Measurements from ENCODE around the gene COA3. TPM values are rescaled to one million over a fixed set of nuclear protein-coding genes. Genes with fewer than 3 reads are reported as not detected.

COA3 gene, protein sequence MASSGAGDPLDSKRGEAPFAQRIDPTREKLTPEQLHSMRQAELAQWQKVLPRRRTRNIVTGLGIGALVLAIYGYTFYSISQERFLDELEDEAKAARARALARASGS
- total RNA-seq = 10 to 100 TPM; 37.0 to 38.5 TPM

GRCh38 chr17:42798383-42799380 lies at the start of gene COA3, which contains the start of gene CNTD1:
Gene COA3, minus strand, starts transcription at chr17:42798704. Its CDS starts 23 bp downstream, at chr17:42798681.
Gene CNTD1, plus strand, starts transcription at chr17:42798861. Its CDS starts 207 bp downstream, at chr17:42799068.
- Mint-ChIP-seq H3K27me3 (no peaks in the 10 kb centered on the region), H3K4me1 (peaks cover 10% of the 10 kb centered on the region), H3K9me3 (peaks cover 2% of the 10 kb centered on the region), H3K27ac (peak within 1 kb of the TSS; percentile 73), H3K36me3 (peaks cover 3% of the 10 kb centered on the region), H3K4me3 (peak within 1 kb of the TSS; percentile 88)
- DNase-seq = peak; percentile 85
- peak; percentile 98 for ATAC-seq (ENCODE audit: low read depth)
- POLR2A ChIA-PET = interaction anchor here (0.6 to 3.0 kb wide), 8 partner anchors 11 to 517 kb away, joined by 3 to 19 read pairs (median 4); partner anchors contain the start of genes BECN1, PSME3 and VPS25

GRCh38 chr17:42848093-42848492 lies 49.6 kb upstream of the COA3 start:
- Mint-ChIP-seq H3K9me3 (no peaks in the 10 kb centered on the region), H3K4me1 (peaks cover 9% of the 10 kb centered on the region), H3K27ac (no peak overlapping the region), H3K36me3 (no peaks in the 10 kb centered on the region), H3K27me3 (no peaks in the 10 kb centered on the region), H3K4me3 (no peak overlapping the region)
- ATAC-seq (ENCODE audit: low read depth) (no peak), DNase-seq (no peak)
- POLR2A ChIA-PET = no interaction called here

- DNase-seq (no peak), ATAC-seq (ENCODE audit: low read depth) (no peak)
- Mint-ChIP-seq H3K36me3 (no peaks in the 10 kb centered on the region), H3K4me1 (peaks cover 9% of the 10 kb centered on the region), H3K9me3 (no peaks in the 10 kb centered on the region), H3K27ac (no peak overlapping the region), H3K27me3 (no peaks in the 10 kb centered on the region), H3K4me3 (no peak overlapping the region)
- POLR2A ChIA-PET = no interaction called here
Measured at GRCh38 chr17:42846594-42847280, 48.2 kb upstream of the COA3 start.

GRCh38 chr17:42845918-42846593 lies 47.6 kb upstream of the COA3 start:
- ATAC-seq (ENCODE audit: low read depth) = no peak
- H3K4me1 Mint-ChIP-seq = peaks cover 9% of the 10 kb centered on the region
- H3K27me3 Mint-ChIP-seq = no peaks in the 10 kb centered on the region
- no peak for DNase-seq
- no peaks in the 10 kb centered on the region for H3K36me3 Mint-ChIP-seq
- H3K4me3 Mint-ChIP-seq = no peak overlapping the region
- H3K27ac Mint-ChIP-seq = peak overlapping the region; percentile 76
- H3K9me3 Mint-ChIP-seq = no peaks in the 10 kb centered on the region
- POLR2A ChIA-PET = interaction anchor here (1.5 kb wide), 1 partner anchor 13 kb away, joined by 6 read pairs; the partner anchor contains the start of gene PSME3

GRCh38 chr17:42845556-42845917 lies 47.0 kb upstream of the COA3 start:
- Mint-ChIP-seq H3K4me1 (peaks cover 9% of the 10 kb centered on the region), H3K27ac (no peak overlapping the region), H3K9me3 (no peaks in the 10 kb centered on the region), H3K27me3 (no peaks in the 10 kb centered on the region), H3K36me3 (no peaks in the 10 kb centered on the region), H3K4me3 (no peak overlapping the region)
- ATAC-seq (ENCODE audit: low read depth) = no peak
- DNase-seq = no peak
- POLR2A ChIA-PET = interaction anchor here (1.5 kb wide), 1 partner anchor 12 kb away, joined by 6 read pairs; the partner anchor contains the start of gene PSME3

- H3K36me3 Mint-ChIP-seq = no peaks in the 10 kb centered on the region
- no peak overlapping the region for H3K4me3 Mint-ChIP-seq
- H3K27me3 Mint-ChIP-seq = no peaks in the 10 kb centered on the region
- no peaks in the 10 kb centered on the region for H3K9me3 Mint-ChIP-seq
- no peak overlapping the region for H3K27ac Mint-ChIP-seq
- DNase-seq (no peak), ATAC-seq (ENCODE audit: low read depth) (no peak)
- H3K4me1 Mint-ChIP-seq = peaks cover 9% of the 10 kb centered on the region
- POLR2A ChIA-PET = interaction anchor here (1.4 to 1.5 kb wide), 2 partner anchors 12 to 153 kb away, joined by 3 to 6 read pairs; partner anchors contain the start of genes PSME3 and RPL27
Measured at GRCh38 chr17:42844761-42845555, 46.5 kb upstream of the COA3 start.

DNA sequence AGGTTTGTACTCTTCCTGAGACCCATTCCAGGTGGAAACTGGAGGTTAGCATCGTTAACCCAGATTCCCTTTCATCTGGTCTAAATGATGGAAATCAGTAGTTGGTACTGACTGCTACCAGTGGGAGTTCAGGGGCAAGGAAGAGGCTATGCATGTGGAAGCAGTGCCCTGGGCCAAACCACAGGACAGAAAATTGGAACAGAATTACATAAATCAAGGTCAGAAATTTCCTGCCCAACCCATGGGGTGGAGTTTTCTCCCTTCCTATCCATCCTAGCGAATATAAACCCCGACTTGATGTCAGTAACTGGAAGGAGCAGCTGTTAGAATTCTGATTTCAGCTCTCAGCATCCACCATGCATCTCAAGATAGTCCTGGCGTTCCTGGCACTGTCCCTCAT lies 45.8 kb upstream of the COA3 start, which contains the start of gene AOC2:
Gene AOC2 (plus strand): TSS at position 310 of the 400 bp plus-strand sequence. CDS start 47 bp downstream, at position 357.
- POLR2A ChIA-PET = interaction anchor here (1.4 kb wide), 1 partner anchor 154 kb away, joined by 3 read pairs; the partner anchor contains the start of gene RPL27
- DNase-seq = no peak
- no peaks in the 10 kb centered on the region for H3K27me3 Mint-ChIP-seq
- no peaks in the 10 kb centered on the region for H3K9me3 Mint-ChIP-seq
- H3K4me3 Mint-ChIP-seq = no peak within 1 kb of the TSS
- no peak for ATAC-seq (ENCODE audit: low read depth)
- H3K27ac Mint-ChIP-seq = no peak within 1 kb of the TSS
- H3K4me1 Mint-ChIP-seq = peaks cover 9% of the 10 kb centered on the region
- H3K36me3 Mint-ChIP-seq = no peaks in the 10 kb centered on the region

DNA sequence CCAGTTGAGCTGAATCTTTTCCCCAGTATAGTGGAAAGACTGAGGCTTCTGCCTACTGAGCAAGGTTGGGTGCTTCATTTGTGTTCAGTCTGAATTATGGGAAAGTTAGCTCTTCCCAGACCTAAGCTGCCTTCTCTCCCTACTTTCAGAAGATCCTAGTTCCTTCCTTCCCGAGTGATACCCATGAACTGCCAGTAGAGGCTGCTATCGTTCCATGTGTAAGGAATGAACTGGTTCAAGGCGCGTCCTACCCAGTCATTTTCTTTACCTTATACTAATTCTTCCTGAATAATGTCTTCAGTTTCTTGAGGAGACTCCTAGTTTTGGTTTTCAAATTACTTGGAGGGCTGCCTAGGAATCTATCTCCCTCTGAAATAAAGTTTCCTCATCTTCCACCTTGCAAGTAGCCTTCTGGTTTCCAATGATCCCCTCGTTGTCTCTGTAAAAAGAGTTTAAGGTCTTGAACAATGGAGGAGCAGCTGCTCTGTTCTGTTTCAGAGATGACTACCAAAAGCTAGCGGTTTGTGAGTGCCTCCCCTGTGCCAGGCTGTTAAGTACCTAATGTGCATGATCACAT lies 44.9 kb upstream of the COA3 start:
- Mint-ChIP-seq H3K4me1 (peaks cover 9% of the 10 kb centered on the region), H3K27me3 (no peaks in the 10 kb centered on the region), H3K36me3 (peaks cover 6% of the 10 kb centered on the region), H3K9me3 (no peaks in the 10 kb centered on the region), H3K4me3 (no peak overlapping the region), H3K27ac (no peak overlapping the region)
- ATAC-seq (ENCODE audit: low read depth) (no peak), DNase-seq (no peak)
- POLR2A ChIA-PET = interaction anchor here (0.5 to 1.4 kb wide), 3 partner anchors 19 to 155 kb away, joined by 3 to 6 read pairs (median 3); partner anchors contain the start of genes BECN1 and RPL27

DNA sequence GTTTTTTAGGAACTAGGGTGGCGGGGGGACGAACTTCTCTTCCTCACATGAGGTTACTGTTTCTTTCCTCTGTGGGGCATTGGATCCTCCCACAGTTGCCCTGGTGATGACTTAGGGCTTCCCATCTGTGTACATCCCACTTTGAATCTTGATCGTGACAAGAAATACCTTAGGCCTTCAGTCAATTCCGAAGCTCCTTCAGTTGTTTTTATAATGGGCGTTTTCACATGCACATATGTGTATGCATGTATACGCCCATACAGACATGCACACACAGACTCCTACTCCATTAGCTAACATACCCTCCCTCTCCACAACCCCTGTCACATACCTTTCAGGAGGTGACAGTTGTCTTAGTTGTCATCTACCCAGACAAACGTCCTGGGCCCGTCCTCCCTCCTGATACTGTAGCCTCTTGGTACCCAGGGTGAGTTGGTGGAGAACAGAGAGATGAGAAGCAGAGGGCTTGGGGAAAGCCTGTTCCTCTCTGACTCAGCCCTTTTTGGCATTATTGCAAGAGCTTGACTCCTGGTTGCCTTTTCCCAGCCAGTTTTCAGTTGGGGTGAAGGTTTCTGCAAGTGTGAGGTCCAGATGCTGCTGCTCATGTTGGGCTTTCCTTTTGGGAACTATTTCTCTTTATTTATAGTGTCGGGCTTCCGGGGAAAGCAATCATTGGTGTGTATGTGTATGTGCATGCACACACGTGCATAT lies 43.6 kb upstream of the COA3 start:
- Mint-ChIP-seq H3K27me3 (no peaks in the 10 kb centered on the region), H3K4me1 (peaks cover 12% of the 10 kb centered on the region), H3K36me3 (peaks cover 11% of the 10 kb centered on the region), H3K9me3 (no peaks in the 10 kb centered on the region), H3K4me3 (no peak overlapping the region), H3K27ac (no peak overlapping the region)
- ATAC-seq (ENCODE audit: low read depth) (no peak), DNase-seq (no peak)
- POLR2A ChIA-PET = interaction anchor here (0.5 to 1.0 kb wide), 2 partner anchors 18 to 139 kb away, joined by 3 read pairs; partner anchors contain the start of gene BECN1

GRCh38 chr17:42835732-42836131 lies 37.2 kb upstream of the COA3 start:
- Mint-ChIP-seq H3K36me3 (peaks cover 30% of the 10 kb centered on the region), H3K27me3 (no peaks in the 10 kb centered on the region), H3K4me3 (no peak overlapping the region), H3K27ac (no peak overlapping the region), H3K4me1 (peaks cover 19% of the 10 kb centered on the region), H3K9me3 (no peaks in the 10 kb centered on the region)
- ATAC-seq (ENCODE audit: low read depth) (no peak), DNase-seq (no peak)
- POLR2A ChIA-PET = no interaction called here

GRCh38 chr17:42833767-42834422 lies 35.4 kb upstream of the COA3 start:
- peak overlapping the region; percentile 92 for H3K4me3 Mint-ChIP-seq
- peaks cover 28% of the 10 kb centered on the region for H3K36me3 Mint-ChIP-seq
- H3K27me3 Mint-ChIP-seq = no peaks in the 10 kb centered on the region
- ATAC-seq (ENCODE audit: low read depth) (no peak), DNase-seq (no peak)
- peak overlapping the region; percentile 97 for H3K27ac Mint-ChIP-seq
- peaks cover 19% of the 10 kb centered on the region for H3K4me1 Mint-ChIP-seq
- POLR2A ChIA-PET = interaction anchor here (0.6 to 2.8 kb wide), 7 partner anchors 10 to 164 kb away, joined by 3 to 44 read pairs (median 4); partner anchors contain the start of genes AARSD1, BECN1, CNTD1 and COA3
- H3K9me3 Mint-ChIP-seq = no peaks in the 10 kb centered on the region

Data from activated naive CD8-positive, alpha-beta T cell treated with anti-CD3 and anti-CD28 coated beads, Interleukin-2, amount 10 ng/mL, durations not matched to agents 7 days and 5 days (primary cell).